Central memory CD4-positive, alpha-beta T cell (primary cell): Measurements from ENCODE around the gene SFMBT2.

ENCODE experiments used
- DNase-seq: peaks from one replicate; pipeline ENCODE4 v3.0.0; 2022

The SFMBT2 gene

DNA sequence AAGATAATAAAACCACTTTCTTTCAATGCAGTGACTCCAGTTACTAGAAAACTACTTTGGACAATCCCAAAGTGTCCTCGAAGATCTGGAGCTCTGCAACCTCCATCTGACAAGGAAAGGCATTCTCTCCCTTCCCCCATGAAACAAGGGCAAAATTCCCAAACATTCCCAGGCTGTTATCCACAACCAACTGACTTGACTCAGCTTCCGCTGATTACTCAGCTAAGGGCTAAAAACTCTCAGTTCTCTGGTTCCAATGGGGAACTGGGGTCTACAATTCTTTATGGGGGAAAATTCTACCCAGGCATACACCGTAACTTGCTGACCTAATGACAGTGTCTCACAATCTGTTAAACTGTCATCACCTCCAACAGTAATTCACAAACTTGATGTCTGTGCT, 48.4 kb downstream of the SFMBT2 start:
- DNase-seq, result no peak

- no peak for DNase-seq
These were observed 49.5 kb downstream of the SFMBT2 start for GRCh38 chr10:7361316-7361715.

DNA sequence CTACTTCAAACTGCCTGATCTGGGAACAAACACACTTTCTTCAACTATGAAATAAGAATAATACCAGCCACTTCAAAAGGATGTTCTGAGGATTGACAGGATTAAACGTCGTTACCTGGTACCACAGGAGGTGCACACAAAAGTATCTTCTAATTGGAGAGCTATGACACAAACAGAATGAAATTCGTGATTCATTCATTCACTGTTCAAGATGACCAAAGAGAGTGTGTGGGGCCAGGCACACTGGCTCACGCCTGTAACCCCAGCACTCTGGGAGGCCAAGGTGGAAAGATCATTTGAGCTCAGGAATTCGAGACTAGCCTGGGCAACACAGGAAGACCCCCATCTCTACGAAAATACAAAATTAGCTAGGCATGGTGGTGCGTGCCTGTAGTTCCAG, 50.9 kb downstream of the SFMBT2 start:
- no peak for DNase-seq

GRCh38 chr10:7359356-7359755, 51.5 kb downstream of the SFMBT2 start:
- DNase-seq, result no peak

DNA sequence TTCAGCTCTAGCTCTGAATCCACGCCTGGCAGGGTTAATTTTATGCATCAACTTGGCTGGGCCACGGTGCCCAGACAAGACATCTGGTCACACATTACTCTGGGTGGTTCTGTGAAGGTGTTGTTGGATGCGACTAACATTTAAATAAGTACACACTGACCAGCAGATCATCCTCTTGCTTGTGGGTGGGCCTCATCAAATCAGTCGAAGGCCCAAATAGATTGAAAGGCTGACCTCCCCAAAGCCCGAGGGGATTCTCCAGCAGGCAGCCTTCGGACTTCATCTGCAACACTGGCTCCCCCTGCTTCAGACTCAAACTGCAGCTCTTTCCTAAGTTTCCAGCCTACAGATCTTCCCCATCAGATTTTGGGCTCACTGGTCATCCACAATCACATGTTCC, 53.6 kb downstream of the SFMBT2 start:
- DNase-seq, result no peak

- no peak for DNase-seq
These were observed 56.3 kb downstream of the SFMBT2 start for GRCh38 chr10:7354330-7355047.

- DNase-seq, result no peak
These were observed 58.9 kb downstream of the SFMBT2 start for GRCh38 chr10:7351894-7352293.

GRCh38 chr10:7350541-7351195, 60.2 kb downstream of the SFMBT2 start:
- DNase-seq, result no peak

- DNase-seq, result no peak
These were observed 65.1 kb downstream of the SFMBT2 start for GRCh38 chr10:7345717-7346116.

DNA sequence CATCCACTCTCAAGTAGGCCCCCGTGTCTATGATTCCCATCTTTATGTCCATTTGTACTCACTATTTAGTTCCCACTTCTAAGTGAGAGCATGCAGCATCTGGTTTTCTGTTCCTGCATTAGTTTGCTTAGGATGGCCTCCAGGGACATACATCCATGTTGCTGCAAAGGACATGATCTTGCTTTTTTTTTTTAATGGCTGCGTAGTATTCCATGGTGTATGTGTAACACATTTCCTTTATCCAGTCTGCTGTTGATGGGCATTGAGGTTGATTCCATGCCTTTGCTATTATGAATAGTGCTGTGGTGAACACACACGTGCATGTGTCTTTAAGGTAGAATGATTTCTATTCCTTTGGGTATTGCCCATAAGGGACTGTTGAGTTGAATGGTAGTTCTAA, 67.8 kb downstream of the SFMBT2 start:
- no peak for DNase-seq

GRCh38 chr10:7340179-7340874, 70.5 kb downstream of the SFMBT2 start:
- no peak for DNase-seq

GRCh38 chr10:7339510-7339909, 71.3 kb downstream of the SFMBT2 start:
- DNase-seq, result no peak

GRCh38 chr10:7338469-7338868, 72.4 kb downstream of the SFMBT2 start:
- DNase-seq, result no peak

GRCh38 chr10:7337431-7338171, 73.2 kb downstream of the SFMBT2 start:
- no peak for DNase-seq

DNA sequence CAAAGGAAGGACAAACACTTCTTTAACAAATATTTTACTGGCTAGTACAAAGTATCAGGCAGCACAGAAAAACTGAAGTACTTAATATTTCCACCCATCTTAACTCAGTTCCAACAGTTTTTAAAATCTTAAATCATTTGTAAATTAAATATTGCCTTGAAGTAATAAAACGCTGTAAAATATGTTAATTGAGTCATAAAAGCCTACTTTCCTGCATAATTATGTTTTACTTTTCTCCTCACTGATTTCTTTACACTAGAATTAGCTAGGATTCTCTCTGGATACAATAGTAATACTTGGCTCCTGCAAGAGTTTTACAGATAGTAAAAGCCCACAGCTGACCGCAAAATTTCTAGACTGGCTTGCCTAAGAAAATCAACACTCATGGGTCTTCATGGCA, 74.9 kb downstream of the SFMBT2 start:
- DNase-seq, result no peak

DNA sequence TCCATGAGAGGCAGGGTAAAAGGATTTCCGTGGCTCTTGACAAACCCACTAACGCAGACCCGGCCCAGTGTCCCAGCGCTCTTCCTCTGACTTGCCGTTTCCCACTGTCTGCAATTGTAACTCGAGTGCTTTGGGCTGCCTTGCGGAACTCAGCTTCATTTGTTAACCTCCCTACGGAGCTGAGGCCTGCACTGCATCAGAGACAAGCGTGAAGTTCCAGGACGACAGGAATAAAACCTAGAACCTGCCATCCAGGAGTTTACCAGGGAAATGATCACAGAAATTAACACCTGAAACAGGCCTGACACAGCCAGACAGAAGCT, 76.2 kb downstream of the SFMBT2 start:
- no peak for DNase-seq

DNA sequence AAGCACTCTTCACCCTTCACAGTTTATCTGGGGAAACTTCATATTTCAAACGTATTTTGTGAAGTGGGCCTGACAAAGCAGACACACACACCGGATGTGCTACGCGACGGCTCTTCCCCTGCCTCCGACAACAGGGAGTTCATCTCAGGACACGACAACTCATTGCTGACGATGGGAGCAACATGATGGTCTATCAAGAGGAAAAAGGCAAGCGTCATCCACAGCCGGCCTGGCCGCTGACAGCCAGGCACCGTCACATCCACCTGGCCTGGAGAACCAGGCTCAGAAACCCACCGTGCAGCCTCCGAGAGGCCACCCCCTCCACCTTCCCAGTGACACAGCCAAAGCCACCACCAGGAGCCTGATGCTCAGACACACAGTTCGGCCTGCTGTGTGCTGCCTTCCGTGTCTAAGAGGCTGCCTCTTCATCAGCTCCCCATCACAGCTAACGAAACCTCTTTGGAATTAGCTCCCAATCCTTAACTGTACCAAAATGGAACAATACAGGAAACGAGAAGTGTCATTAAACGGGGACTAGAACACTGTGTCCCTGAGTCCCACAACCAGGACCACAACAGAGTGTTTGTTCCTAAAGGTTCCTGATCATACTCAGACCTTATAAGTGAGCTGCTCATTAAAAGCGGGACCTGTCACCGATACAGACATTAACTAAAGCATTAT, 76.7 kb downstream of the SFMBT2 start:
- DNase-seq, result no peak

DNA sequence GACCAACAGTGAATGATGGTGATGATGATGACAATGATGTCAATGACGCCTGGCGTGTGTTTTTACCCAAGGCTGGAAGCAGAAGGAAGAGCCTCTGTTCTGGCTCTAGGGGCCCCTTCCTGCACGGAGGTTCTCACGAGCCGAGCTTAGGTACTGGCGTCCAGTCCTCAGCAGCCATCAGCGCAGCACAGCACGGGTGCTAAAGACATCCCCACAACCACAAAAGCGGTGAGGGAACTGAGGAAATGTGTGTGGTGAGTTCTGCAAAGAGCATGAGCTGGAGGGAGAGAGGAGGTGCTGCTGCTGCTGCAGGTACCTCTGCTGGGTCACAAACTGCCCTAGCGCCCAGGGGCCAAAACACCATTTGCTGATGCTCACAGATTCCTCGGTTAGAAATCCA, 81.6 kb downstream of the SFMBT2 start:
- no peak for DNase-seq

- DNase-seq, result no peak
These were observed 82.9 kb downstream of the SFMBT2 start for GRCh38 chr10:7327885-7328284.

GRCh38 chr10:7322623-7323022, 88.2 kb downstream of the SFMBT2 start:
- DNase-seq, result no peak

DNA sequence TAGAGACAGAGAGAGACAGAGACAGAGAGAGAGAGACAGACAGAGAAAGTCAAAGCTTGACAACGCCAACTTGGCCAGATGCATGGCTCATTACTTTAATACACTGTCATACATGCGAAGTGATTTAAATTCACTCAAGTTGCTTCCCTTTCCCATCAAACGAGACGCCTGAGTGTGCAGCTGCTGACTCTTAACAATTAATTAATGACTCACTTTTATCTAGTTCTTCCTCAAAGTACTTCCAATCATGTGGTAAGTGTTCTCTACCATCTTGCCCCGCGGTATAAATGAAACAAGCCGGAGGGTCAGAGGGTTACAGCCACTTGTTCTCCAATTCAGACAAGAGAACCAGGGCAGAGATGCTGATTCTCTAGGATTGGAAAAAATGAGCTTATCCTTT, 90.8 kb downstream of the SFMBT2 start:
- no peak for DNase-seq

GRCh38 chr10:7319632-7320031, 91.2 kb downstream of the SFMBT2 start:
- DNase-seq, result no peak

GRCh38 chr10:7318836-7319235, 92.0 kb downstream of the SFMBT2 start:
- DNase-seq, result no peak
